ENCODE measurements around the gene VWA8. TPM values are rescaled to one million over a fixed set of nuclear protein-coding genes. Genes with fewer than 3 reads are reported as not detected.

The VWA8 gene
- total and polyA plus RNA-seq, 7 donors = 3.0 to 37.5 (median 24.7) TPM

- peak overlapping the region in 2 of 4 donors; percentile 20 to 49 for H3K27ac ChIP-seq
- peaks cover 0 to 7% (median 0%) of the 10 kb centered on the region in 4 donors for H3K36me3 ChIP-seq
- DNase-seq = no peak
- H3K4me3 ChIP-seq = no peak overlapping the region
- 69 to 79% methylated on average over 5 of the region's 5 CpGs for WGBS, 2 donors
- H3K4me1 ChIP-seq = peaks cover 0 to 16% (median 11%) of the 10 kb centered on the region in 4 donors
- intact Hi-C loops (cut with DNase I) = no loop called here
- H3K27me3 ChIP-seq = no peaks in the 10 kb centered on the region
- no peak for TF ChIP-seq POLR2AphosphoS5 (IDR thresholded peaks at IDR 0.05)
- no peak for TF ChIP-seq EP300 (IDR thresholded peaks at IDR 0.05)
- TF ChIP-seq CTCF (IDR thresholded peaks at IDR 0.05) = no peak
- no peak for TF ChIP-seq POLR2A (IDR thresholded peaks at IDR 0.05)
- H3K9me3 ChIP-seq = no peaks in the 10 kb centered on the region
Measured at GRCh38 chr13:41780715-41781706, 179.9 kb downstream of the VWA8 start.

GRCh38 chr13:41775251-41775650 is 185.7 kb downstream of the VWA8 start:
- Histone ChIP-seq H3K9me3 (no peaks in the 10 kb centered on the region), H3K36me3 (peaks cover 0 to 11% (median 0%) of the 10 kb centered on the region in 4 donors), H3K27me3 (no peaks in the 10 kb centered on the region), H3K27ac (no peak overlapping the region), H3K4me1 (no peaks in the 10 kb centered on the region), H3K4me3 (no peak overlapping the region)
- 94 to 98% methylated on average over 2 of the region's 2 CpGs for WGBS, 2 donors
- intact Hi-C loops (cut with DNase I) = no loop called here
- TF ChIP-seq POLR2A (IDR thresholded peaks at IDR 0.05) = no peak
- TF ChIP-seq POLR2AphosphoS5 (IDR thresholded peaks at IDR 0.05) = no peak
- DNase-seq = no peak

GRCh38 chr13:41774605-41775218 is 186.2 kb downstream of the VWA8 start:
- no peaks in the 10 kb centered on the region for H3K9me3 ChIP-seq
- peaks cover 0 to 11% (median 0%) of the 10 kb centered on the region in 4 donors for H3K36me3 ChIP-seq
- no peak for TF ChIP-seq POLR2AphosphoS5 (IDR thresholded peaks at IDR 0.05)
- no peak for TF ChIP-seq CTCF (IDR thresholded peaks at IDR 0.05)
- no peak for TF ChIP-seq EP300 (IDR thresholded peaks at IDR 0.05)
- TF ChIP-seq POLR2A (IDR thresholded peaks at IDR 0.05) = no peak
- DNase-seq = no peak
- H3K27ac ChIP-seq = no peak overlapping the region
- no peak overlapping the region for H3K4me3 ChIP-seq
- no peaks in the 10 kb centered on the region for H3K27me3 ChIP-seq
- intact Hi-C loops (cut with DNase I) = no loop called here
- H3K4me1 ChIP-seq = no peaks in the 10 kb centered on the region

GRCh38 chr13:41767801-41768200 is 193.1 kb downstream of the VWA8 start:
- Histone ChIP-seq H3K9me3 (no peaks in the 10 kb centered on the region), H3K36me3 (peaks cover 0 to 3% (median 0%) of the 10 kb centered on the region in 4 donors), H3K27ac (no peak overlapping the region), H3K27me3 (no peaks in the 10 kb centered on the region), H3K4me3 (no peak overlapping the region), H3K4me1 (peaks cover 0 to 8% (median 0%) of the 10 kb centered on the region in 4 donors)
- DNase-seq = no peak
- WGBS, 2 donors = 93 to 97% methylated on average over 1 of the region's 1 CpG
- TF ChIP-seq POLR2AphosphoS5 (IDR thresholded peaks at IDR 0.05) (no peak), EP300 (IDR thresholded peaks at IDR 0.05) (no peak), POLR2A (IDR thresholded peaks at IDR 0.05) (no peak), CTCF (IDR thresholded peaks at IDR 0.05) (no peak)
- intact Hi-C loops (cut with DNase I) = no loop called here

- no peaks in the 10 kb centered on the region for H3K27me3 ChIP-seq
- no peaks in the 10 kb centered on the region for H3K9me3 ChIP-seq
- H3K4me1 ChIP-seq = peaks cover 0 to 8% (median 0%) of the 10 kb centered on the region in 4 donors
- no peak overlapping the region for H3K4me3 ChIP-seq
- peaks cover 0 to 3% (median 0%) of the 10 kb centered on the region in 4 donors for H3K36me3 ChIP-seq
- no peak overlapping the region for H3K27ac ChIP-seq
- TF ChIP-seq EP300 (IDR thresholded peaks at IDR 0.05) (no peak), POLR2A (IDR thresholded peaks at IDR 0.05) (no peak), POLR2AphosphoS5 (IDR thresholded peaks at IDR 0.05) (no peak), CTCF (IDR thresholded peaks at IDR 0.05) (no peak)
- 77 to 92% methylated on average over 1 of the region's 1 CpG for WGBS, 2 donors
- no peak for DNase-seq
- intact Hi-C loops (cut with DNase I) = no loop called here
Measured at GRCh38 chr13:41766439-41766838, 194.5 kb downstream of the VWA8 start.
